Measurements from ENCODE around the gene ARHGAP29.

ARHGAP29 gene

GRCh38 chr1:94124538-94124937 is 112.8 kb downstream of the ARHGAP29 start:
- Histone ChIP-seq H2BK15ac (replicated peaks; ENCODE audit: low read depth) (no peak overlapping the region), H3K79me2 (ENCODE audit: control insufficient read depth, insufficient read depth, low read length) (no peaks in the 10 kb centered on the region), H3K4me2 (ENCODE audit: low read length) (no peak overlapping the region), H4K5ac (ENCODE audit: low read length) (no peak overlapping the region), H3K23ac (ENCODE audit: low read length) (no peak overlapping the region), H3K4me3 (ENCODE audit: low read length) (no peak overlapping the region), H4K8ac (ENCODE audit: low read depth, low read length) (no peak overlapping the region), H2AK5ac (ENCODE audit: low read length) (no peak overlapping the region), H3K27me3 (ENCODE audit: insufficient read depth, low read length, poor library complexity) (no peaks in the 10 kb centered on the region), H3K9ac (ENCODE audit: low read length) (no peak overlapping the region), H3K18ac (ENCODE audit: low read length) (no peak overlapping the region), H3K56ac (ENCODE audit: low read length) (no peak overlapping the region), H2BK120ac (ENCODE audit: low read depth, low read length) (no peak overlapping the region), H3K79me1 (ENCODE audit: low read length) (no peaks in the 10 kb centered on the region), H2BK5ac (ENCODE audit: low read length) (no peak overlapping the region), H3K4me1 (ENCODE audit: control insufficient read depth, low read depth, low read length) (peaks cover 6% of the 10 kb centered on the region), H3K36me3 (ENCODE audit: control insufficient read depth, insufficient read depth, low read length) (no peaks in the 10 kb centered on the region), H3K4ac (ENCODE audit: low read depth, low read length) (no peak overlapping the region), H3K27ac (ENCODE audit: low read depth, low read length) (no peak overlapping the region)
- DNase-seq = no peak
- WGBS (ENCODE audit: extremely low coverage, insufficient coverage, low lambda C conversion rate) = no CpG with 5 or more reads among the region's 1 CpG

GRCh38 chr1:94122201-94122970 is 115.0 kb downstream of the ARHGAP29 start:
- Histone ChIP-seq H3K79me2 (ENCODE audit: control insufficient read depth, insufficient read depth, low read length) (no peaks in the 10 kb centered on the region), H4K8ac (ENCODE audit: low read depth, low read length) (no peak overlapping the region), H3K18ac (ENCODE audit: low read length) (no peak overlapping the region), H3K79me1 (ENCODE audit: low read length) (no peaks in the 10 kb centered on the region), H3K56ac (ENCODE audit: low read length) (no peak overlapping the region), H3K4me3 (ENCODE audit: low read length) (no peak overlapping the region), H3K27me3 (ENCODE audit: insufficient read depth, low read length, poor library complexity) (no peaks in the 10 kb centered on the region), H3K36me3 (ENCODE audit: control insufficient read depth, insufficient read depth, low read length) (no peaks in the 10 kb centered on the region), H3K4me1 (ENCODE audit: control insufficient read depth, low read depth, low read length) (peaks cover 6% of the 10 kb centered on the region), H4K5ac (ENCODE audit: low read length) (no peak overlapping the region), H2BK5ac (ENCODE audit: low read length) (no peak overlapping the region), H3K4ac (ENCODE audit: low read depth, low read length) (no peak overlapping the region), H2AK5ac (ENCODE audit: low read length) (no peak overlapping the region), H2BK15ac (replicated peaks; ENCODE audit: low read depth) (no peak overlapping the region), H3K9ac (ENCODE audit: low read length) (no peak overlapping the region), H3K4me2 (ENCODE audit: low read length) (no peak overlapping the region), H3K27ac (ENCODE audit: low read depth, low read length) (no peak overlapping the region), H3K23ac (ENCODE audit: low read length) (no peak overlapping the region), H2BK120ac (ENCODE audit: low read depth, low read length) (no peak overlapping the region)
- no CpG with 5 or more reads among the region's 5 CpGs for WGBS (ENCODE audit: extremely low coverage, insufficient coverage, low lambda C conversion rate)
- no peak for DNase-seq
